DMS153 treated with DMSO at 0.1 percent for 48 hours (cell line): ENCODE results near the gene CCDC38.

Experiments
- DNase-seq: peaks from one replicate; lab custom pipeline; 2025; ENCODE audit not compliant: unreplicated experiment; lab: John Stamatoyannopoulos, UW

Gene CCDC38

DNA sequence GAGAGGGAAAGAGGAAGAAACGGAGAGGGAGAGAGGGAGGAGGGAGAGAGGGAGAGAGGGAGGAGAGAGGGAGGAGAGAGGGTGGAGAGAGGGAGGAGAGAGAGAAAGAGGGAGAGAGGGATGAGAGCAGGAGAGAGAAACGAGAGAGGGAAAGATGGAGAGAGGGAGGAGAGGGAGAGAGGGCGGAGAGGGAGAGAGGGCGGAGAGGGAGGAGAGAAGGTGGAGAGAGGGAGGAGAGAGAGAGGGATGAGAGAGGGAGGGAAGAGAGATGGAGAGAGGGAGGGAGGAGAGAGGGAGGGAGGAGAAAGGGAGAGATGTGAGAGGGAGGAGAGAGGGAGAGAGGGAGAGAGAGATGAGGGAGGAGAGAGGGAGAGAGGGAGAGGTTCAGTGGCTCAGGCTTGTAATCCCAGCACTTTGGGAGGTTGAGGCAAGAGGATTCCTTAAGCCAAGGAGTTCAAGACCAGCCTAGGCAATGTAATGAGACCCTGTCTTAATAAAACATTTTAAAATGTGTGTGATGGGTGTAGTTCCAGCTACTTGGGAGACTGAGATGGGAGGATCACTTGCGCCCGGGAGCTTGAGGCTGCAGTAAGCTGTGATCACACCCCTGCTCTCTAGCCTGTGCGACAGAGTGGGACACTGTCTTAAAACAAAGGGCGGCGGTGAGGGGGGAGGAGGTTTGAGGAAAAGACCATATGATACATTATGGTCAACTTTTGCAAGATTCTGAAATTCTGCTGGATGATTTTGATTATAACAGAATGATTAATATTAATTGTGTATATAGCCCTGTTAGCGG lies 105.0 kb downstream of the CCDC38 start:
- DNase-seq = no peak

DNA sequence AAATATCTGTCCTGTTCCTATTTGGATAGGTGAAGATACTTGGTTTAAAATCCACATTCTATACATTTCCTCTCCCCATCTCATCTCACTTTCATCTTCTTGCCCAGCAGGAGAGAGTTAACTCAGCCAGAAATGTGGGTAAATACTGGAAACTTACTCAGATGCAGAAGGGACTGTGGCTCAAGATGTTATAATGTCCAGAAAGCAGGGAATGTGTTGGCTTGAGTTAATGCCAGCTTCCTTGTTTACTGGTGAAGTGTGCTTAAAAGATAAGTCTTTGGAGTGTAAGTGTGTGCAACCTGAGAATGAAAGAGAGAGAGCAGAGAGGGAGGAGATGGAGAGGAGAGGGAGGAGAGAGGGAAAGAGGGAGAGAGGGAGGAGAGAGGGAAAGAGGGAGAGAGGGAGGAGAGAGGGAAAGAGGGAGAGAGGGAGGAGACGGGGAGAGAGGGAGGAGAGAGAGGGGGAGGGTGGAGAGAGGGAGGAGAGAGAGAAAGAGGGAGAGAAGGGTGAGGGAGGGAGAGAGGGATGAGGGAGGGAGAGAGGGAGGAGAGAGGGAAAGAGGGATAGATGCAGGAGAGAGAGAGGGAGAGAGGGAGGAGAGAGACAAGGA lies 105.7 kb downstream of the CCDC38 start:
- DNase-seq = no peak

DNA sequence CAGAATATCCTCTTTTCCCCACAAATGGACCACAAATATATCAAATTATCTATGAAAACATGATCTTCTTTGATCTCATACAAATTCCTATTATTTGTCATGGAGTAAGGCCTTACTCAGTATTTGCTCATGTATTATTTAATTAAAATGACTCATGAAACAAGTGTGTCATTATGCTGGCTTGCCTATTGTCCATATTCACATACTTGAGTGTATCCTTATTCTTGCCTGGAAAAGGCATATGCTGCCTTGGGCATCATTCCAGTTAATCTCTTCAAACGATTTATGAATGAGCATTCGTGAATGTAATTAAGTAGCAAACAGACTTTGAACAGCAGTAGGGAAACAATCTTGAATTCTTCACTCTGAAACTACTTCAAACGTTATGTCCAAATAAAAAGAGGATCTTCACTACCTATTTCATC lies 106.2 kb downstream of the CCDC38 start:
- DNase-seq = no peak

DNA sequence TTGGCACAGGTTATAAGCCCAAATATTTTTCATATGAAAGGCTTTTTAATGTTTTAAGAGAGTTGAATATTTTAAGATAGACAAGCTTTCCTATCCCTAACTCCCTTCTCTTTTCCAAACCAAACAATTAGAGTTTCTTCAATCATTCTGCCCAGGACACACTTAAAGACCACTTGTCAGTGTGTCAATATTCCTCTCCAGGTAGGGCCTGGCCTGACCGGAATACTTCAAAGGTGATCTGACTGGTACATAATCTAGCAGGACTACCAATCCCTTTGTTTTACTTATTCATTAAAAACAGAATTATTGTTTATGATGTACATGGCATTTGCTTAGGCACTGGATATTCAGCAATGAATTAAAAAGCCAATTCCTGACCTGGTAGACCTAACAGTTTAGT lies 107.8 kb downstream of the CCDC38 start:
- DNase-seq = no peak

DNA sequence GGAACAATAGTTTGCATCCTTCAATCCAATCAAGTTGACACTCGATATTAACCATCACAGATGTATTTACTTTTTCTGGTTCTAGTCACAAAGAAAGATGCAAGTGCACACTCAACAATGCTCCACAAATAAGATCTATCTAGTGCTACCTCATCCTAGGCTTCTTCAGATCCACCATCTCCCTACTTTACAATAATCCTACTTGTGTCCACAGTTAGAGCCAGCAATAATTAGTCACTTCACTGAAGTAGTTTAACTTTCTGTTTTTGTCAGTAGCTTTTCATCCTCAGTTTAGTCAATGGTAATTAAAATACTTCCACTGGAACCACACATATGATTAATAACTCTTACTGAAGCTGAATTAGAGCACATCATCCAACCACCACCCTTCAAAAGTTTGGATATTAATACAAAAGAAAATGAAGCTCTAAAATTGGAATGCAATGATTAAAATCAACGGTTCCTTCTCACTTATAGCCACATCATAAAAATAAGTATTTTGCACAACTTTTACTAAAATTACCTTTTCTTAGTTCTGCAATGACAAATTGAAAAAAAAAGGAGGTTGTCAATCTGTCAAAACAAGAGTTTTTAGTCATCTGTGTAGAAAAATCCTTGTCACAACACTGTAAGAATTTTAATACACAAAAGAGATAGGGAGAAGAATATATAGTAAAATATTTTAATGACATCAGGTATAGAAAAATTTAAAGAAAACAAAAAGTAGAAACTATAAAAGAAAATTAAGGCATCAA lies 111.9 kb downstream of the CCDC38 start:
- no peak for DNase-seq

DNA sequence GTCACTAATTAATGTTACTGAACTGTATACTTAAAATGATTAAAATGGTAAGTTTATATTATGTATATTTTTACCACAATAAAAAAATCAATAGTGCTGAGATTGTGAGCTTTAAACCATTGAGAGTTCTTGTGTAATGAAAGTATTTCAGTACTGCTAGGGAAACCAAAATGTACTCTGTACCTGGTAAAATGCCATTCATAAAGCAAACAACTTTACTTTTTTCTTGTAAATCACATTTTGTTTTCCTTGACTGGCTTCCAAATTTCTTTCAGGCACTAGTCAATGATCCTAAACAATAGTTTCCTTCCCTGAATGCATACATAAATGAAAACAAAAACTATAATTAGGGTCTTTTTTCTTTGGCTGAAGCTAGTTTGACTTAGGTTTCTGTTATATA lies 113.0 kb downstream of the CCDC38 start:
- DNase-seq = no peak

DNA sequence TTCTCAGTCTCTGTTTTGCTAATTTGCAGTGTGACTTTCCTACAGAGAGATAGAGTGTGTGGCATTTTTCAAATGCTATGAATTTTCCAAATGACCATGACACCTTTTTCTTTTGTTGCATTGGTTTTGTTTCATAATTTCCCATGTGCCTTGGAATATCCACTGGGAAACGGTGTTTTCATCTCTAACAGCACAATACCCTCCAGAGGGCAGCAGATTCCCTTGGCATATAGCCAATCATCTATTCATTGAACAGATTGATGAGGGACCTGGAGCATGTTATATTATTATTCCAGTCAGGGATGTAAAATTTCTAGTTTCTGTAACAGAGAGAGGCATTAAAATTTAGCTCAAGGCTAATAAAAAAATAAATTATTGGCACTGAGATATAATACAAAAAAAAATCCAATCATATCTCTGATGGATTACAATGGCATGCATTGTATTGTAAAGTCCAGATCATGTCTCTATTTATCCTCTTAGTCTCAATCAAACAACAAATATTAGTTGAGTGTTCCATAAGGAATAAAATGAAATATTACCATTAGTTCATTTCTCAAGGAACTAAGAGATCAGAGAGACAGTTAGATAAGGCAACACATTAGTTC lies 122.2 kb downstream of the CCDC38 start:
- peak; percentile 51 for DNase-seq
